PFSK-1 (cell line): ENCODE results near the gene HLA-DRB5. TPM values are rescaled to one million over a fixed set of nuclear protein-coding genes. Genes with fewer than 3 reads are reported as not detected.

Experiments used
- FOXP2 ChIP-seq: optimal IDR thresholded peaks from 2 replicates; pipeline ENCODE3; 2011; ENCODE audit warnings: borderline replicate concordance, control low read depth, inconsistent platforms; ENCODE audit not compliant: insufficient read depth; ENCODE audit errors: extremely low read length, extremely low read depth
- POLR2AphosphoS5 ChIP-seq: IDR thresholded peaks from 2 replicates; pipeline ENCODE4 v1.6.1; 2012; ENCODE audit warnings: low read depth, mild to moderate bottlenecking, control low read depth, low read length, moderate library complexity
- SIN3A ChIP-seq: IDR thresholded peaks from 2 replicates; pipeline ENCODE4 v1.6.1; 2012; ENCODE audit warnings: mild to moderate bottlenecking, low read length, moderate library complexity, borderline replicate concordance; ENCODE audit not compliant: insufficient read depth
- TAF1 ChIP-seq: IDR thresholded peaks from 2 replicates; pipeline ENCODE4 v1.6.1; 2012; ENCODE audit warnings: low read length, control low read depth, borderline replicate concordance; ENCODE audit not compliant: insufficient read depth
- polyA plus RNA-seq: library from polyadenylated mRNA; unstranded; fragments of >200 nt; gene quantifications from one replicate; pipeline ENCODE4 v1.2.1, GENCODE V29; 2012; ENCODE audit warnings: low read depth, missing spikeins; ENCODE audit not compliant: insufficient read length
- TF ChIP-seq, protein P1 (sequence below), 2 experiments: IDR thresholded peaks; 2 replicates each; pipeline versions ENCODE4 v1.6.1 to v1.8.0; 2011 to 2012; ENCODE audit warnings: low read depth in 2 of 2, low read length in 2 of 2, control low read depth in 1 of 2, inconsistent platforms in 1 of 2, mild to moderate bottlenecking in 1 of 2, moderate library complexity in 1 of 2; ENCODE audit not compliant: insufficient read depth in 1 of 2

HLA-DRB5 gene
- not detected for polyA plus RNA-seq

DNA sequence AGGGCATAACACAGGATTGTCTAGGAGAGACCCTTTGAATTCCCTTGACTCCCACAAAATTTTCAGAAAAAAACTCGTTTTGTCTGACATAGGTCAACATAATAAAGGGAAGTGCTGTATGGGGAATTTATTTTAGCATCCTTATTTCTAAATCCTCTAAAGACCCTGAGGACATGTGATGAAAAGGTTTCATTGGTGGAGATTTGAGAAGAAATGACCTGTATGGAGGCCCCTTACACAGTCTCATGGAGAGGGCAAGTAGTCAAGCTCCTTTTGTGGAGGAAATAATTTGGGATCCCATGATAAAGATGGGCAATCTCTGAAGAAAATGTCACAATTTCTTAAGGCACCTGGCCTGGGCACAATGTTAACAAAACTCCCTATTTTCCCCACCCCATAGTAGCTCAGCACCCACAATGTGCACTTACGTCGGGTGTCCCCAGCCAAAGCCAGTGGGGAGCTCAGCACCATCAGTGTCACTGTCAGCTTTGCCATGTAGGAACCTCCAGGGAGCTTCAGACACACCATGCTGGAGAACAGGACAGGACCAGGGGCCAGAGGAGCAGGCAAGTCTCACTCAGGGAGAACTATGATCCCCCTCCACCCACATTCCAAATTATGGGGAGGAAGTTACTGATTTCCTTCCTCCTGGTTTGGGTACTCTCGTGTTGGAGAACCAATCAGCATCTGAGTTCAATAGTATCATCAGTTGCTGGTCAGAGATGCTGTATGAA lies at the start of gene HLA-DRB5:
Gene HLA-DRB5 (minus strand): TSS at position 591 of the 734 bp plus-strand sequence. CDS start 63 bp downstream, at position 528.
- TF ChIP-seq TAF1: no peak
- no peak for TF ChIP-seq SIN3A
- TF ChIP-seq POLR2AphosphoS5: no peak
- TF ChIP-seq, protein P1, sequence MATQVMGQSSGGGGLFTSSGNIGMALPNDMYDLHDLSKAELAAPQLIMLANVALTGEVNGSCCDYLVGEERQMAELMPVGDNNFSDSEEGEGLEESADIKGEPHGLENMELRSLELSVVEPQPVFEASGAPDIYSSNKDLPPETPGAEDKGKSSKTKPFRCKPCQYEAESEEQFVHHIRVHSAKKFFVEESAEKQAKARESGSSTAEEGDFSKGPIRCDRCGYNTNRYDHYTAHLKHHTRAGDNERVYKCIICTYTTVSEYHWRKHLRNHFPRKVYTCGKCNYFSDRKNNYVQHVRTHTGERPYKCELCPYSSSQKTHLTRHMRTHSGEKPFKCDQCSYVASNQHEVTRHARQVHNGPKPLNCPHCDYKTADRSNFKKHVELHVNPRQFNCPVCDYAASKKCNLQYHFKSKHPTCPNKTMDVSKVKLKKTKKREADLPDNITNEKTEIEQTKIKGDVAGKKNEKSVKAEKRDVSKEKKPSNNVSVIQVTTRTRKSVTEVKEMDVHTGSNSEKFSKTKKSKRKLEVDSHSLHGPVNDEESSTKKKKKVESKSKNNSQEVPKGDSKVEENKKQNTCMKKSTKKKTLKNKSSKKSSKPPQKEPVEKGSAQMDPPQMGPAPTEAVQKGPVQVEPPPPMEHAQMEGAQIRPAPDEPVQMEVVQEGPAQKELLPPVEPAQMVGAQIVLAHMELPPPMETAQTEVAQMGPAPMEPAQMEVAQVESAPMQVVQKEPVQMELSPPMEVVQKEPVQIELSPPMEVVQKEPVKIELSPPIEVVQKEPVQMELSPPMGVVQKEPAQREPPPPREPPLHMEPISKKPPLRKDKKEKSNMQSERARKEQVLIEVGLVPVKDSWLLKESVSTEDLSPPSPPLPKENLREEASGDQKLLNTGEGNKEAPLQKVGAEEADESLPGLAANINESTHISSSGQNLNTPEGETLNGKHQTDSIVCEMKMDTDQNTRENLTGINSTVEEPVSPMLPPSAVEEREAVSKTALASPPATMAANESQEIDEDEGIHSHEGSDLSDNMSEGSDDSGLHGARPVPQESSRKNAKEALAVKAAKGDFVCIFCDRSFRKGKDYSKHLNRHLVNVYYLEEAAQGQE (IDR thresholded peaks at IDR 0.05; ENCODE audit: insufficient read depth in 1 of 2, low read depth in 2 of 2, low read length in 2 of 2): no peak
- no peak for TF ChIP-seq FOXP2

DNA sequence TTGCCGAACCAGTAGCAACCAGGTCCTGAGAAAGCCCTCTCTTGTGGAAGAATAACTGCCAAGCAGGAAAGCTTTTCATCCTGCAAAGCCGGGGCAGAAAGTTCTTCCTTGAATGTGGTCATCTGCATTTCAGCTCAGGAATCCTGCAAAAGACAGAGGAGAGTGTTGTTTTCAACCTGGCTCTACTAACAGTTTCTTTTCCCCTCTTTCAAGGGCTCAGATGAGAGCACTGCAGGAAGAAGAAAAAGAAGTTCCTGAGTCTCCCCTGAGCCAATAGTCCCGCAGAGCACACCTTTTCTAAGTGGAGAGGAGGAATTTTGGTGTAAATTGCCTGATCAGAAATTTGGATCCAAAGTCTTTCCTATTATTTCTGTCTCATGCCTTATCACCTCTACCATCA lies 48.9 kb upstream of the HLA-DRB5 start:
- TF ChIP-seq, protein P1 (IDR thresholded peaks at IDR 0.05; ENCODE audit: insufficient read depth in 1 of 2, low read depth in 2 of 2, low read length in 2 of 2): no peak
- TF ChIP-seq SIN3A (no peak), POLR2AphosphoS5 (no peak), TAF1 (no peak), FOXP2 (no peak)

DNA sequence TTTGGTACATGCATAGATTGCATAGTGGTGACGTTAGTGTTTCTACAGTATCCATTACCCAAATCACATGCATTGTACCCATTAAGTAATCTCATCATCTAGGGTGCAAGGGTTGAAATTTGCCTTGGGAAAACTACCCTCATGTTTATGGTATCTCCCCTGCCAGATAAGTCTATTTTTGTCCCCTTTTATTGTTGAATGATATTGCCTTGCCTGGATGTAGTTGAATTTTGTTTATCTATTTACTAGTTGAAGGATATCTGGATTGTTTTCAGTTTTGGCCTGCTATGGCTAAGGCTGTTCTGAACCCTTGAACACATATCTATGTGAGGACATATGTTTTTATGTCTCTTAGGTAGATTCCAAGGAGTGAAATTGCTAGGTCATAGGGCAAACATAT lies 46.2 kb upstream of the HLA-DRB5 start:
- TF ChIP-seq POLR2AphosphoS5: no peak
- no peak for TF ChIP-seq SIN3A

DNA sequence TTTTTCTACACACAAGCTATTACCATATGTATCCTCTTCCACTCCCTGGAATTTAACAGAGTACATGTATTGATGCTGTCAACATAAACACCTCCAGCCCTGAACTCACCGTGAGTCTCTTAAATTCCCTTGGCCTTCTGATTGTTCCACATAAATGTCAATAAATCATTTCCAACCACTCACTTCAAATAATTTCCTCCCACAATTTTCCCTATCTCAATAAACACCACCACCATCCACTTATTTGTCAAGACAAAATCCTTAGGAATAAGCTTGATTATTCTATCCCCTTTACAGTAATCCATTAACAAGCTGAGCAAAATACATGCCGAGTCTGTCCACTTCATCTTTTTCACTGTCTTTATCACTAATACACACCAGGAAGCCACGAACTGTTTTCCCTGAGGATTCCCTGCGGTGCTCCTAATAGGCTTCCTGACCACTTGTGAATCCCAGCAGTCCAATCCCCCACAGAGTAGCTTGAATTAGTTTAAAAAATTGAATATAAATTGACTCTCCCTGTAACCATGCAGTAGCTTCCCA lies 40.3 kb upstream of the HLA-DRB5 start:
- TF ChIP-seq TAF1 (no peak), POLR2AphosphoS5 (no peak), SIN3A (no peak), FOXP2 (no peak)
- TF ChIP-seq, protein P1 (IDR thresholded peaks at IDR 0.05; ENCODE audit: insufficient read depth in 1 of 2, low read depth in 2 of 2, low read length in 2 of 2): no peak

DNA sequence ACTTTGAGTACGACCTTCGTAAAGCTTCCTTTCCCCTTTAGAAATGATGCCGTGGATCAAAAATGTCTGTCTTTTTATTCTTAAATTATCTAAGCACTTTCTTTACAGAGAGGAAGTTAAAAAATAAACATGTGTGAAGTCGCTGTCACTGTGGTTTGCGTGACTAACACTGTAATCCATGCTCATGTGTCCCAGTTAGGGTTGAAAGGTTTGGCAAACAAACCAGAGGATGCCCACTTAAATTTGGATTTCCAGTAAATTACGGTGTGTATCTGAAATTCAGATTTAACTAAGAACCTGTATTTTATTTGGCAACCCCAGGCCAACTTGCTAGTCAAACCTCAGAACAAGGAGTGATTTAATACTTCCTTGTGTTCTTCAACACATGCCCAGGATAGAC lies 38.5 kb upstream of the HLA-DRB5 start:
- no peak for TF ChIP-seq SIN3A
- TF ChIP-seq POLR2AphosphoS5: no peak
- TF ChIP-seq, protein P1 (IDR thresholded peaks at IDR 0.05; ENCODE audit: insufficient read depth in 1 of 2, low read depth in 2 of 2, low read length in 2 of 2): no peak
- TF ChIP-seq FOXP2: no peak
- TF ChIP-seq TAF1: no peak
